ENCODE data around the gene YIPF2.

DNA sequence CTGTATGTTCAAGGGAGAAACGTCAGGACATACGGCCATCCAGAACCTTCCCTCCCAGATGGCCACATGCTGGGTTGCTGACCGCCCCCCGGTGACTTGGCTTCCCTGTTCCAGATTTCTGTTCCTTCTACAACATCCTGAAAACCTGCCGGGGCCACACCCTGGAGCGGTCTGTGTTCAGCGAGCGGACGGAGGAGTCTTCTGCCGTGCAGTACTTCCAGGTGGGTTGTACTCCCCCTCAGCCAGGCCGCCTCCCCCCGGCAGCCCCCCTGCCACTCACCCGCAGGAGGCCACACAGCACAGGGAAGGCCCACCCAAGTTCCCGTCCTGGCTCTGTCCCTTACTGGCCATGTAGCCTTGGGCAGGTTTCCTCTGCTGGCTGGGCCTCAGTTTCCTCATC lies 20.5 kb downstream of the YIPF2 start:
- TF ChIP-seq EZH2 (IDR thresholded peaks at IDR 0.05; ENCODE audit: insufficient read depth, poor library complexity, severe bottlenecking) = no peak
- no peak for TF ChIP-seq EZH2phosphoT487 (IDR thresholded peaks at IDR 0.05; ENCODE audit: insufficient read depth, low read depth)

Measured in GM23248 (cell line).